GM12892 (cell line): ENCODE results near the gene SP110.

ENCODE experiments used
- DNase-seq: peaks from one replicate; pipeline ENCODE4 v3.0.0; 2011; ENCODE audit not compliant: insufficient read length
- FAIRE-seq: peaks from 2 replicates; lab custom pipeline; 2011; peaks lifted over from hg19 to GRCh38; lab: Jason Lieb, UNC
- POLR2A ChIP-seq: IDR thresholded peaks from 2 replicates; pipeline ENCODE4 v1.6.1; 2011; ENCODE audit warnings: low read depth, low read length, control low read depth
- POLR2AphosphoS5 ChIP-seq: IDR thresholded peaks from 2 replicates; pipeline ENCODE4 v1.6.1; 2011; ENCODE audit warnings: low read depth, low read length, control low read depth
- TAF1 ChIP-seq: IDR thresholded peaks from 2 replicates; pipeline ENCODE4 v1.6.1; 2011; ENCODE audit warnings: low read depth, mild to moderate bottlenecking, control low read depth, low read length, borderline replicate concordance

Gene SP110

DNA sequence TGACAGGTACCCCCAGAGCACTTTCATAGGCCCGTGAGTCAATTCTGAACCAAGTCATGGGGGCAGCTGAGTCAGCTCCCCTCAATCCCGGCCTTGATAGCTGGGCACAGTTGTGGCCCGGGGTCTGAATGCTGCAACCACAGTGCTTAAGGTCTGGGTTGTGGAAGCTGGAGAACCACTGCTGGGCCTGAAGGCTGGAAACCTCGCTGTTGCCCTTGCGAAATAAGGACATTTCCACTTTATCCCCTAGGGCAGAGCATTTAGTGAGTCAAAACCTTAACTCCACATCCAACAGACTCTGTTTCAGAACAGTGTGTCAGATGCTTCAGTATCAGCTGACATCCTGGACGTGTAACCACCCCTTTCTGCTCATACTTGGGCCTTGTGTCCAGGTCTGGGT is 58.6 kb downstream of the SP110 start:
- DNase-seq (no peak), FAIRE-seq (no peak)
- TF ChIP-seq TAF1 = no peak
- TF ChIP-seq POLR2A = no peak
- TF ChIP-seq POLR2AphosphoS5 = no peak

DNA sequence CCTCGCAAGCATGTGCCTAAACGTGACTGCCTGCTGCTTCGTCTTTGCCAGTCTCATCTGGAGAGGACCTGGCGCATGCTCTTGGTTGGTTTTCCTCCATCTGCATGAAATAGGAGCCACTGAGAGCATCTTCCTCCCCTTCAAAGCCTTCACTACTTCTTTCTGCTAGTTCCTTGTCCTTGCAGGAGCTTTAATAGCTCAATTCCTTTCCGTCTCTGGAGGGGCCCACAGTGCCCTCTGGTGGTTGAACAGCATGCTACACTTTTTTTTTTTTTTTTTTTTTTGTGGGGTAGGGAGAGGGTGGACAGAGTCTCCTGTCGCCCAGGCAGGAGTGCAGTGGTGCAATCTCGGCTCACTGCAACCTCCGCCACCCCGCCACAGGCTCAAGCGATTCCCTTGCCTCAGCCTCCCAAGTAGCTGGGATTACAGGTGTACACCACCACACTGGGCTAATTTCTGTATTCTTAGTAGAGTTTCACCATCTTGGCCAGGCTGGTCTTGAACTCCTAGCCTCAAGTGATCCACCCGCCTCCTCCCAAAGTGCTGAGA is 59.6 kb downstream of the SP110 start:
- peak; percentile 85 for FAIRE-seq
- DNase-seq = peak; percentile 44
- TF ChIP-seq TAF1 = no peak
- TF ChIP-seq POLR2AphosphoS5 = no peak
- no peak for TF ChIP-seq POLR2A

DNA sequence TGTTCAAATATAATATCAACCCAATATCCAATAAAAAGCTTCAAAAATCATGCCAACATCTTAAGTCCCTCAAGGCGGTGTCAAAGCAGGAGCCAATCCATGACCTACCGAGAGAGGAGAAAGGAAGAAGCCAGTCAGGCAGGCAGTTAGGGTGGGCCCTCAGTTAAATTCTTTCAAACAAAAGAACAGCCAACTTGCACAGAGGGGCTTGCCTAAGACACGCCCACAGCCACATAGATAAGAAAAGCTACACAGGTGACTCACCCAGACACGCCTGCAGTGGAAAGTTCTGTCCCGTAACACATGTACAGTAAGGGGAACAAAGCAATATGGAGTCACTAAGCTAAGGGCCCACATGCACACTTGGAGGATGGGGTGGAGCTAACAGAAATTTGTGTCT is 61.3 kb downstream of the SP110 start:
- DNase-seq (no peak), FAIRE-seq (no peak)
- no peak for TF ChIP-seq POLR2AphosphoS5
- no peak for TF ChIP-seq TAF1
- TF ChIP-seq POLR2A = no peak

DNA sequence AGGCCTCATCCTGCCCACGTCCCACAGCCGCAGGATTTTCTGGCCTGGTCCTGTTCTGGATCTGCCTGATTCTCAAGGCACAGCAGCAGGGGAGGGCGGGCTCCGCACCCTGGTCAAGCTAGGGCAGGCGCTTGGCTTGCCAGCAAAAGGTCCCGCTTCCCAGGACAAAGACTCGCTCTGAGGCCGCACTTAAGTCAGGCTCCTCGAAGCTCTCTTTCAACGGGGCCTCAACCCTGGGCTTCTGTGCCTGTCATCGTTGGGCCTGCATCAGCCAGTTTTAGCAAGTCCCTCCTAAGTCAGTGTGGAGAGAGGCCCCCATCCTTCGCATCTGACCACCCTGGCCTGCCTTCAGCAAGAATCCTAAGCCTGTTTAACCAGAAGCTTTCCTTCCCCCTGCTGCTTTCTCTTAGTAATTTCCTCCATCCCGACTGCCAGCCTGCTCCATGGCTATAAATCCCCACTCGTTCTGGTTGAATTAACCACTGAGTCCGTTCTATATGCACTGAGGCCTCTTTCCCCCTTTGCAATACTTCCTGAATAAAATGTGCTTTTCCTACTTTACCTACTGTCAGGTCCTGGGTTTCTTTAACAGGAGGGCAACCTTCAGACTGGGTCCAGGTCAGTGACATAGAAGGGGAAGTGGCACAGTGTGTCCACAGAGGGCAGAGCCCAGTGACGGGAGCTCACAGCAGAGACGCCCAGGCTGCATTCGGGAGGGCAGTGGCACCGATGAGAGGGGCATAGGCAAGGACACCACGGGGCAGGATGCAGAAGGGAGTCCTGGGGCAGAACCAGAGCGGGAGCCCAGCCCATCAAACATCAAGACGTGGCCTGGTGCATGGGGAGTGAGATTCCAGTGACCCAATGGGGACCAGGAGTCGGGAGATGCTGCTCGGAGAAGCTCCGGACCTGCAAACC is 62.7 kb downstream of the SP110 start:
- DNase-seq (no peak), FAIRE-seq (no peak)
- TF ChIP-seq POLR2A (no peak), TAF1 (no peak), POLR2AphosphoS5 (no peak)

DNA sequence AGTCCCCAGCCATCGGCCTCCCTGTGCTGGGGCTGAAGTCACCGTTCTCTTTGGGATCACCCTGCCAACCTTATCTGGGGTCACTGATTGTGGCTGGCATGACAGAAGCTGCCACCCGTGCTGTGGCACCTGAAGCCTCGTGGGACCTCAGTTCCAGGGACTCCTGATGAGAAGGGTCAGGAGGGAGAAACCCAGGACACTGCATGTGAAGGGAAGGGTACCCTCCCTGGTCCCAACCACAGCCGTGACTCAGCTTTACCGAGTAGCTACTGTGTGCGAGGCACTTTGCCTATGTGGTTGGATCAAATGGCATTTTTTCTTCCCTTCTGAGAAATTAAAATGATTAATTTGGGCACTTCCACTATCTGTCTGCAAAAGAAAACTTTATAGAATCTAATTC is 64.4 kb downstream of the SP110 start:
- no peak for FAIRE-seq
- no peak for DNase-seq
- TF ChIP-seq POLR2A = no peak
- TF ChIP-seq TAF1 = no peak
- no peak for TF ChIP-seq POLR2AphosphoS5

DNA sequence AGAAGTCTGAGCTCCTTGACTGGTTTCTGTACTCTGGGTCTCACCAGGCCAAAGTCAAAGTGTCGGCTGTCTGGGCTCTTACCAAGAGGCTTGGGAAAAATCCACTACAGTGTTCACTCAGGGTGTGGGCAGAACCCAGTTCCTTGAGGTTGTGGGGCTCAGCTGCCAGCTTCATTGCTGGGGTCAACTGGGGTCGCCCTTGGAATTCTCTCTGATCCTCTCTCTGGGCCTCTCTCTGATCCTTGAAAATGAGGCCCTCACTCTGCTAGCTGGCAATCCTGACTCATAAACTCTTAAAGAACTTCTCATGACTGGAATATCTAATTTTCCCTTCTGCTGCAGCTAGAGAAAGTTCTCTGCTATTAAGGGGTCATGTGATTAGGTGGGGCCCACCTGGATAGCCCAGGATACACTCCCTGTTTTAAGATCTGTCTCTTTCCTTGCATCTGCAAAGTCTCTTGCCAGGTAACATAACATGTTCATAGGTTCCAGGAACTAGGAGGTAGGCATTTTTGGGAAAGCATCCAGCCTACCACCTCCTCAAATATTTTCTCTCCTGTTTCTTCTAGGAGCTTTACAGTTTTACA is 66.3 kb downstream of the SP110 start:
- DNase-seq (no peak), FAIRE-seq (no peak)
- TF ChIP-seq POLR2AphosphoS5 = no peak
- no peak for TF ChIP-seq TAF1
- no peak for TF ChIP-seq POLR2A

DNA sequence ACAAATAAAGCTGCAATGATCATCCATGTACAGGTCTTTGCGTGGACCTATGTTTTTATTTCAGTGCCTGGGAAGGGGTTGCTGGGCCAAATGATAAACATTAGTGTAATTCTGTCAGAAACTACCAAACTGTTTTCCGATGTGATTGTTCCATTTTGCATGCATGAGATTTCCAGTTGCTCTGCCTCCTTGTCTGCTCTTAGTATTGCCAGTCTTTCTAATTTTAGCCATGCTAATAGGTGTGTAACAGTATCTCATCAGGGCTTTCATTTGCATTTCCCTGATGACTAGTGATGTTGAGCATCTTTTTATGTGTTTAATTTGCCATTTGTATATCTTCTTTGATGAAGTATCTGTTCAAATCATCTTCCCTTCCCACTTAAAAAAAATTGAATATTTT is 67.5 kb downstream of the SP110 start:
- TF ChIP-seq POLR2AphosphoS5 = no peak
- no peak for TF ChIP-seq TAF1
- TF ChIP-seq POLR2A = no peak
- FAIRE-seq = no peak
- no peak for DNase-seq

DNA sequence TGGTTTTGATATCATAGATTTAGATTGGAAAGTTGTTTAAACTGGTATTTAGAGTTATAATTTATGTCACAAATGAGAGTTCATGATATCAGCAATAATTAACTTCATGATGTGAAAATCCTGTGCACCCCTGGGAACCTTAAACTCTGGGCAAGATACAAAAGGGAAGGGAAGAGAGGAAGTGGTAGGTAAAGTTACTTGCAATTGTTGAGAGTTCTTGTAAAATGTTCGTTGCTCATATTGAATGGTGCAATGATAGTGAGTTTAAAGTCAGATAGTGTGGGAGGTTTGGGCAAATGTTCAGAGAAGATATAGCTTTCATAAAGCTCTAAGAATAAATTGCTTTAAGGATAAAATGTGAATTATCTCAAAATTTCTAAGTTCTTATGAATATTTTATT is 75.4 kb downstream of the SP110 start:
- TF ChIP-seq TAF1 (no peak), POLR2A (no peak), POLR2AphosphoS5 (no peak)
- no peak for DNase-seq
- no peak for FAIRE-seq

DNA sequence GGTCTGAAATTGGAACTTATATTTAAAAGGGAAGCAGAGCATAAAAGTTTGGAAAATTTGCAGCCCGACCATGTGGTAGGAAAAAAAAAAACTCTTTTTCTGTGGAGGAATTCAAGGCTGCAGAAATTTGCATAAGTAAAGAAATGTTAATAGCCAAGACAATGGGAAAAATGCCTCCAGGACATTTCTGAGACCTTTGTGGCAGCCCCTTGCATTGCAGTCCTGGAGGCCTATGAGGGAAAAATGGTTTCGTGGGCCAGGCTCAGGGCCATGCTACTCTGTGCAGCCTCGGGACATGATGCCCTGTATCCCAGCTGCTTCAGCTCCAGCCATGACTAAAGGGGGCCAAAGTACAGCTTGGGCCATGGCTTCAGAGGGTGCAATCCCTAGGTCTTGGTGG is 79.1 kb downstream of the SP110 start:
- no peak for FAIRE-seq
- TF ChIP-seq POLR2AphosphoS5 = no peak
- no peak for TF ChIP-seq TAF1
- no peak for TF ChIP-seq POLR2A
- DNase-seq = no peak

DNA sequence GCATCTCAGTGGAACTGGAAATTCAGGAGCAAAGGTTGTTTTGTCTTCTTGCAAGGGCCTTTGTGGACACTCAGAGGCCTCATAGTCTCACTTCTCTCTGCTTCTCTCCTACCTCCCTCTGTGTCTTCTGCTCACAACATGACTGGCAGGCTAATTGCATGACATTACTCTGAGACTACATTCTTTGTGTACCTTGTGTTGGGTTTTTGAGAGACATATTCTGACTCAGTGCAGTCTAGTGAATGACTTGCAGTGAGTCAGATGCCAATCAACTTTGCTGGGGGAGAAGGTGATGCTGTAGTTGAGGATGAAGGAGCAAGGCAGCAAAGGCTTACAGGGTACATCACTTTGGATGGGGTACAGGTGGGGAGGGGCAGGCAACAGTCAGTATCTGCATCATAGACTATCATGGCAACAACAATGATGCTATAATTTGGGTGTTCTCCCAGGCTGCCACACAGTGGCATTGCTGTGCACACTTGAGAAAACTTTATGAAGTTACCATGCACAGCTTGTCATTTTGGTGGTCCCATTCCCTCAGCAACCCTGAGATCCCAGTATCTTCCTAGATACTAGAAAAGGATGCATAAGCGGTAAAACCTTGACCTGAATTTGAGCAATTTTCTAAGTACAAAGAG is 81.8 kb downstream of the SP110 start:
- DNase-seq = no peak

DNA sequence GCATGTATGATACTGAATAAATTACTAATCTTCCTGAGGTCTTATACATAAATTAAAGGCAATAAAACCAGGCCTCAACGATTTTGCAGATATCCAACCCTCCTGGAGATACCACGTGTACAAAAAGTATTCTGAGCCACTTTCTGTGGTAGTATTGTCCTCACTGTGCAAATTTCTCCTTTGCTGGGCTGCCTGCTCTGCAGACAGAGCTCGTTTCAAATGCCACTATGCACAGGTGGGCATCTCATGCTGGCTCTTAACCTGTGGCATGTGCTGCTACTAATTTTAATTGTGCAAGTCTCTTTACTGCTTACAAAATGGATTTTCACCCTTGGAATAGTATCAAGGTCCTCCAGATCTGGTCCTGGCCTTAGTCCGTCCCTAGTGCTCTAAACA is 84.7 kb downstream of the SP110 start:
- FAIRE-seq = no peak
- no peak for DNase-seq
- TF ChIP-seq POLR2AphosphoS5 (no peak), TAF1 (no peak), POLR2A (no peak)

More for the DNA sequence above, 81.8 kb downstream of the SP110 start:
- no peak for FAIRE-seq
- no peak for TF ChIP-seq POLR2A
- TF ChIP-seq TAF1 = no peak
- TF ChIP-seq POLR2AphosphoS5 = no peak
